ENCODE results near the gene TENM4.

DNA sequence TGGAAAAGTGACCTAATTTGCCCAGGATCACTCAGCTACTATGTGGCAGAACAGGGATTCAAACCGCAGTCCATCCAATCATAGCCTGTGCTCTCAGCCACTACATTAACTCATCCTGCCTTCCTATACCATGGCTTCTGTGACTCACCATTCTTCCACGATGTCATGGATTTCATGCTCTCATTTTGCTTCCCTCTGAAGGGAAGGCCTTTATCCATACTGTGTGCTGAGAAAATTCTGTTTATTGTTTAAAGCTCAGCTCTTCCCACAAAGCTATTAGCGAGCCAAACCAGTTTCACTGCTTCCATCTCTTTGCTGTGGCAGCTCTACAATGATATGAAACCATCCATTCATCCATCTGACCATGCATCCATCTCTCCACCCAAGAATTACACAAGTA is 289.9 kb downstream of the TENM4 start:
- no peak for TF ChIP-seq CTCF (IDR thresholded peaks at IDR 0.05; ENCODE audit: poor library complexity, severe bottlenecking)
- TF ChIP-seq MXI1 (conservative IDR thresholded peaks at IDR 0.05; ENCODE audit: poor library complexity, severe bottlenecking): no peak
- no peak for TF ChIP-seq EZH2 (IDR thresholded peaks at IDR 0.05; ENCODE audit: borderline replicate concordance, insufficient read depth, low read length, poor library complexity, severe bottlenecking)
- no peak for TF ChIP-seq SMC3 (conservative IDR thresholded peaks at IDR 0.05; ENCODE audit: poor library complexity)
- no peak for TF ChIP-seq POLR2AphosphoS5 (IDR thresholded peaks at IDR 0.05)
- no peak for TF ChIP-seq REST (IDR thresholded peaks at IDR 0.05; ENCODE audit: borderline replicate concordance)
- no peak for TF ChIP-seq RAD21 (conservative IDR thresholded peaks at IDR 0.05)
